Measurements from ENCODE around the gene RASGEF1C.

- TF ChIP-seq POLR2A (IDR thresholded peaks at IDR 0.05) (no peak), CTCF (IDR thresholded peaks at IDR 0.05) (no peak)
These were observed 125.4 kb downstream of the RASGEF1C start for GRCh38 chr5:180083529-180084060.

Data from Peyer's patch (tissue), 4 donors.